NB4 (cell line): Measurements from ENCODE around the gene ATP13A4.
A peak's percentile ranks its signal among the peaks of the same experiment; 100 is the strongest.

ENCODE experiments used
- DNase-seq: peaks from one replicate; pipeline ENCODE4 v3.0.0; 2010; ENCODE audit warnings: low read depth
- H3K4me3 ChIP-seq: one replicate; pipeline ENCODE4 v1.5.1; 2011; ENCODE audit warnings: mild to moderate bottlenecking, low read depth, low read length, moderate library complexity
- MYC ChIP-seq: IDR thresholded peaks from 2 replicates; pipeline ENCODE4 v1.6.1; 2011; ENCODE audit warnings: low read depth, low read length
- POLR2A ChIP-seq: IDR thresholded peaks from 2 replicates; pipeline ENCODE4 v1.6.1; 2011; ENCODE audit warnings: mild to moderate bottlenecking; ENCODE audit not compliant: insufficient read length; ENCODE audit errors: extremely low read depth
- TF ChIP-seq, protein P1 (sequence below): IDR thresholded peaks from one replicate; pipeline ENCODE4 v1.5.1; 2012; ENCODE audit warnings: low read depth, low read length
- TF ChIP-seq, protein P2 (sequence below): IDR thresholded peaks from 2 replicates; pipeline ENCODE4 v1.6.1; 2011; ENCODE audit warnings: low read depth, low read length

ATP13A4 gene

DNA sequence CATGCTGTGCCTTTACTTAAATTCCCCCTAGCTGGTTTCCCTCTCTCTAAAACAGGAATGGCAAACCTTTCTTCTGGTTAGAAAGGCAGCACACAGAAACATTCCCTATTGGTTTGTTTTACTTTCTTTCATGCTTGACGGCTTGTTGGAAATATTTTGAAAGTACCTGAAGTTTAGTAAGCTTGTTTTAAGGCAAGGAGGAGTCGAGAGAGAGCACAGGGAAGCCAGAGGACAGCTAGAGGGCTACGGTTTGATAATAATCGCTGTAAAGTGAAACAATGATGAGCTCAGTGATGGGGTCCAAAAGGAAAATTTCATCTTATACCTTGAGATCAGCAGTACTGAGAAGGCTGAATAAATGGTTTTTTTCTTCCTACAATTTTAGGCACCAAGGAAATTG is 64.1 kb downstream of the ATP13A4 start:
- DNase-seq: no peak
- TF ChIP-seq, protein P1, sequence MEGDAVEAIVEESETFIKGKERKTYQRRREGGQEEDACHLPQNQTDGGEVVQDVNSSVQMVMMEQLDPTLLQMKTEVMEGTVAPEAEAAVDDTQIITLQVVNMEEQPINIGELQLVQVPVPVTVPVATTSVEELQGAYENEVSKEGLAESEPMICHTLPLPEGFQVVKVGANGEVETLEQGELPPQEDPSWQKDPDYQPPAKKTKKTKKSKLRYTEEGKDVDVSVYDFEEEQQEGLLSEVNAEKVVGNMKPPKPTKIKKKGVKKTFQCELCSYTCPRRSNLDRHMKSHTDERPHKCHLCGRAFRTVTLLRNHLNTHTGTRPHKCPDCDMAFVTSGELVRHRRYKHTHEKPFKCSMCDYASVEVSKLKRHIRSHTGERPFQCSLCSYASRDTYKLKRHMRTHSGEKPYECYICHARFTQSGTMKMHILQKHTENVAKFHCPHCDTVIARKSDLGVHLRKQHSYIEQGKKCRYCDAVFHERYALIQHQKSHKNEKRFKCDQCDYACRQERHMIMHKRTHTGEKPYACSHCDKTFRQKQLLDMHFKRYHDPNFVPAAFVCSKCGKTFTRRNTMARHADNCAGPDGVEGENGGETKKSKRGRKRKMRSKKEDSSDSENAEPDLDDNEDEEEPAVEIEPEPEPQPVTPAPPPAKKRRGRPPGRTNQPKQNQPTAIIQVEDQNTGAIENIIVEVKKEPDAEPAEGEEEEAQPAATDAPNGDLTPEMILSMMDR: no peak
- TF ChIP-seq MYC: no peak
- TF ChIP-seq, protein P2, sequence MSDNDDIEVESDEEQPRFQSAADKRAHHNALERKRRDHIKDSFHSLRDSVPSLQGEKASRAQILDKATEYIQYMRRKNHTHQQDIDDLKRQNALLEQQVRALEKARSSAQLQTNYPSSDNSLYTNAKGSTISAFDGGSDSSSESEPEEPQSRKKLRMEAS: no peak
- TF ChIP-seq POLR2A: no peak
- H3K4me3 ChIP-seq: no peak overlapping the region

DNA sequence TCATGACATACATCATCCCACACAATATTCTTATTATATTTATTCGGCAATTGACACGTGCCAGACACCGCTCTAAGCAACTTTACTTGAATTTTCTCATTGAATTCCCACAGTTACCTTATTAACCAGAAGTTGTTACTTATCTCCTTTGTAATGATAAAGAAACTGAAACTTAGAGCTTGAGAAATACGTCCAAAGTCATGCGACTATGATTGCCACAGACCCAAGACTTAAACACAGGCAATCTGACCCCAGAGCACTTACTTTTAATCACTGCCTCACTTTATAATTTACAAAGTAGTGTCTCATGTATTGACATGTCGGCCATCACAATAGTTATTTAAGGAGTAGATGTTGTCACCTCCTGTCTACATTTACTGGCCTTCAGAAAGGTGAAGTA is 64.7 kb downstream of the ATP13A4 start:
- H3K4me3 ChIP-seq: no peak overlapping the region
- DNase-seq: no peak
- TF ChIP-seq POLR2A (no peak), MYC (no peak)
- TF ChIP-seq, protein P2: no peak
- TF ChIP-seq, protein P1: no peak

DNA sequence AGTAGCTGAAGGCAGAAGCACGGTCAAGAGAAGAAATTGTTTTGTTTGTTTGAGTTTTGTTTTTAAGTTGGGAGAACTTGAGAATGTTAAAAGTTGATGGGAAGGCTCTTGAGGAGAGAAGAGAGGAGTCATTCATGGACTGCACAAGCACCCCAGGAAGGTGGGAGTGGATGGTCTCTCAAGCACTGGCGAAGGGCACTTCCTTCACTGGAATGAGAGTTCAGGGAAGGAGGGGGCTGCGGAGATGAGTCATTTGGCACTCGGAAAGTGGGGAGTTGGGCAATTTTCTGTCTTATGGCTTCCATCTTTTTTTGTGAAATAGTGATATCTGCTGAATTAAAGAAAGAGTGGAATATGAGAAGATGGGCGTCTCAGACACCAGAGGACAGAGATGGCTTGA is 66.0 kb downstream of the ATP13A4 start:
- TF ChIP-seq, protein P1: no peak
- TF ChIP-seq POLR2A (no peak), MYC (no peak)
- TF ChIP-seq, protein P2: no peak
- no peak overlapping the region for H3K4me3 ChIP-seq
- DNase-seq: peak; percentile 24

DNA sequence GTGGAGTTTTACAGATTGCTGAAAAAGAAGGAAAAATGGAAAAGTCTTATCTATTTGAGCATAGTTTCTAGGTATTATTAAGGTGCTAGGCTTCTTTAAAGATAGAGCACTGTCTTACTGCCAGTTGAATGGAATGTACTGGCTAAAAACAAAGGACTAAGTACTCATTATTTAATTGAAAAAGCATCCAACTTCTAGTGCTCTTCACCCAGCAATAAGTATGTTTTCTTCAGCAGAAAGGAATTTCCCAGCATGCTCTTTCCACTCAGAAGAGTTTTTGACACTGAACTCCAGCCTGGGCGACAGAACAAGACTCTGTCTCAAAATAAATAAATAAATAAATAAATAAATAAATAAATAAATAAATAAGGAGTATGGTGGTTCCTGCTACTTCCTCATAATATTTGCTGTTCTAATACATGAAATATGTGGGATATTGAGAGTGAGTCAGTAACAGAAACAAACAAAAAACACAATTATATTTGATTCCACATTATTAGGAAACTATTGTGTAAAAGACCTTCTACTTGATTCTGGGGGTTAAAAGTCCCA is 70.6 kb downstream of the ATP13A4 start:
- TF ChIP-seq, protein P2: no peak
- TF ChIP-seq, protein P1: no peak
- TF ChIP-seq POLR2A: no peak
- TF ChIP-seq MYC: no peak
- DNase-seq: no peak
- no peak overlapping the region for H3K4me3 ChIP-seq

DNA sequence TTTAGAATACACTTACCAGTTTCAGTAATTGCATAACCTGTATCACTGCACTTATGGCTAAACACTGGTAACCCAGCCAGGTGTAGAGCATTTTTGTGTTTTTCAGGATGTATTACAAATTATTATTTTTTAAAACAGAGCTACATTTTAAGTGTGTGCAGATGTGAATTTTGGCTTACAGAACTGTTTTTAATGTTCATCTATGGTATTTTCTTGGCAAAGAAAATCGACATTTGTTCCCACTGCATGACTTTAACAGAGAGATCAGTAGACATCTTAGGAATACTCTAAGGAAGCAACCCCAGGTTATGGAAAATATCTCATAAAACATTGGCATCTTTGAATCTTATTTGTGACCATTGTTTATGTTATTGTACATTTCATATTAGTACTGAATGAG is 73.3 kb downstream of the ATP13A4 start:
- H3K4me3 ChIP-seq: no peak overlapping the region
- TF ChIP-seq, protein P2: no peak
- DNase-seq: no peak

DNA sequence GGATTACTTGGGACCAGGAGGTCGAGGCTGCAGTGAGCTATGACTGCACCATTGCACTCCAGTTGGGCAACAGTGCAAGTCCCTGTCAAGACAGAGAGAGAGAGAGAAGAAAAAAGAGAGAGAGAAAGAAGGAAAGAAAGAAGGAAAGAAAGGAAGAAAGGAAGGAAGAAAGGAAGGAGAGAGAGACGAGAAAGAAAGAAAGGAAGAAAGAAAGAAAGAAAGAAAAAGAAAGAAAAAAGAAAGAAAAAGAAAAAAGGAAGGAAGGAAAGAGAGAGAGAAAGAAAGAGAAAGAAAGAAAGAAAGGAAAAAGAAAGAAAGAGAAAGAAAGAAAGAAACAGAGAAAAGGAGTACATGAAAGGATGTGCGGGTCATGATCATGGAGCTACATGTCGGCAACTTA is 80.2 kb downstream of the ATP13A4 start:
- TF ChIP-seq POLR2A (no peak), MYC (no peak)
- TF ChIP-seq, protein P2: no peak
- TF ChIP-seq, protein P1: no peak
- no peak for DNase-seq
- H3K4me3 ChIP-seq: no peak overlapping the region
